HepG2 (cell line): ENCODE measurements around the gene RANBP3. TPM values are rescaled to one million over a fixed set of nuclear protein-coding genes. Genes with fewer than 3 reads are reported as not detected.

Source experiments
- AFF4 ChIP-seq: sonication (generic); formaldehyde crosslinking; IDR thresholded peaks from 2 replicates; pipeline ENCODE4 v1.4.0; 2020; ENCODE audit warnings: missing genetic modification reagents
- ASH2L ChIP-seq: fragments of 300-600, 200-600 bp; sonication (generic); IDR thresholded peaks from 2 replicates; pipeline ENCODE4 v1.7.0; 2017; ENCODE audit warnings: low read depth, mild to moderate bottlenecking, moderate library complexity, mixed read lengths, low read length; ENCODE audit not compliant: insufficient read length
- BATF2 ChIP-seq: sonication (generic); formaldehyde crosslinking; IDR thresholded peaks from 2 replicates; pipeline ENCODE4 v1.8.0; 2022; ENCODE audit warnings: mild to moderate bottlenecking, missing genetic modification reagents, moderate library complexity
- FIP1L1 ChIP-seq: fragments of 200-400 bp; formaldehyde crosslinking; IDR thresholded peaks from 2 replicates; pipeline ENCODE4 v1.6.1; 2018; ENCODE audit warnings: low read depth, mild to moderate bottlenecking, low read length, moderate library complexity, borderline replicate concordance; ENCODE audit not compliant: insufficient read depth
- HNRNPLL ChIP-seq: fragments of 200-400 bp; formaldehyde crosslinking; IDR thresholded peaks from 2 replicates; pipeline ENCODE4 v1.6.1; 2017; ENCODE audit warnings: mild to moderate bottlenecking, low read depth, low read length; ENCODE audit not compliant: poor library complexity, severe bottlenecking
- HOXA7 ChIP-seq: sonication (generic); formaldehyde crosslinking; IDR thresholded peaks from 2 replicates; pipeline ENCODE4 v1.8.1; 2022; ENCODE audit warnings: mild to moderate bottlenecking, missing genetic modification reagents, moderate library complexity
- JDP2 ChIP-seq: sonication (generic); formaldehyde crosslinking; IDR thresholded peaks from 2 replicates; pipeline ENCODE4 v1.8.1; 2022; ENCODE audit warnings: missing genetic modification reagents, borderline replicate concordance
- MTF1 ChIP-seq: sonication (generic); formaldehyde crosslinking; IDR thresholded peaks from 2 replicates; pipeline ENCODE4 v1.5.0; 2020; ENCODE audit warnings: missing genetic modification reagents
- NONO ChIP-seq, 2 experiments: fragments of 450-650 bp in 1 of 2; sonication (generic) in 1 of 2; formaldehyde crosslinking in 1 of 2; IDR thresholded peaks in 1 of 2; conservative IDR thresholded peaks in 1 of 2; 2 replicates each; pipeline versions ENCODE4 v1.6.1 to v1.8.0; 2017 to 2022; ENCODE audit warnings: mild to moderate bottlenecking in 1 of 2, missing genetic modification reagents in 1 of 2, moderate library complexity in 1 of 2
- POGZ ChIP-seq: sonication (generic); formaldehyde crosslinking; IDR thresholded peaks from 2 replicates; pipeline ENCODE4 v1.4.0; 2020; ENCODE audit warnings: mild to moderate bottlenecking, missing genetic modification reagents
- POLR2AphosphoS2 ChIP-seq: IDR thresholded peaks from 2 replicates; pipeline ENCODE4 v1.6.1; 2011; ENCODE audit warnings: low read depth, low read length, improper control_type of control experiment
- POLR2AphosphoS5 ChIP-seq: IDR thresholded peaks from 2 replicates; pipeline ENCODE4 v1.6.1; 2012; ENCODE audit warnings: low read depth, low read length
- SALL1 ChIP-seq: sonication (generic); formaldehyde crosslinking; IDR thresholded peaks from 2 replicates; pipeline ENCODE4 v1.8.0; 2022; ENCODE audit warnings: mild to moderate bottlenecking, missing genetic modification reagents
- TCF12 ChIP-seq, 2 experiments: fragments of 450-650 bp in 1 of 2; sonication (generic) in 1 of 2; formaldehyde crosslinking in 1 of 2; IDR thresholded peaks; 2 replicates each; pipeline versions ENCODE4 v1.6.1 to v1.8.0; 2017 to 2022; ENCODE audit warnings: antibody characterized with exemption in 1 of 2, mild to moderate bottlenecking in 1 of 2, missing genetic modification reagents in 1 of 2, moderate library complexity in 1 of 2
- TFE3 ChIP-seq: IDR thresholded peaks from 2 replicates; pipeline ENCODE4 v1.6.1; 2016
- THAP8 ChIP-seq: sonication (generic); formaldehyde crosslinking; IDR thresholded peaks from 2 replicates; pipeline ENCODE4 v1.5.1; 2020; ENCODE audit warnings: missing genetic modification reagents, mild to moderate bottlenecking, borderline replicate concordance
- U2AF1 ChIP-seq: fragments of 200-400 bp; formaldehyde crosslinking; optimal IDR thresholded peaks from 2 replicates; pipeline ENCODE3; 2017; ENCODE audit warnings: mild to moderate bottlenecking, low read depth, low read length
- ZNF780A ChIP-seq: sonication (generic); formaldehyde crosslinking; IDR thresholded peaks from 2 replicates; pipeline ENCODE4 v1.8.0; 2022; ENCODE audit warnings: mild to moderate bottlenecking, missing genetic modification reagents, moderate library complexity
- polyA plus RNA-seq, 8 experiments: library from polyadenylated mRNA; depleted of rRNA in 3 of 8; stranded (reverse) in 7 of 8; unstranded in 1 of 8; fragments of >200 nt; fragmentation: Illumina TruSeq in 4 of 8; extraction: Trizol in 4 of 8; gene quantifications; 2 replicates each; pipeline versions ENCODE4 v1.2.1 to v1.2.3, GENCODE V29; 2011 to 2016; ENCODE audit warnings: low read depth in 4 of 8, missing spikeins in 1 of 8, mixed read lengths in 1 of 8; ENCODE audit not compliant: insufficient read depth in 1 of 8
- total RNA-seq, 5 experiments: library from RNA; depleted of rRNA; stranded (reverse); fragments of >200 nt; fragmentation: Illumina TruSeq; extraction: Trizol; gene quantifications; 2 replicates each; pipeline ENCODE4 v1.2.3, GENCODE V29; 2016; ENCODE audit warnings: low read depth in 1 of 5

RANBP3 gene
- total and polyA plus RNA-seq, 2 of the 13 experiments (the other 11 are each of a cell fraction or from before 2014, with no cell fraction given): 39.5 to 149 TPM

- TF ChIP-seq POLR2AphosphoS2 (no peak), POLR2AphosphoS5 (no peak), TCF12 (IDR thresholded peaks at IDR 0.05) (no peak), TCF12 (CRISPR knock-in tag; IDR thresholded peaks at IDR 0.05) (no peak), ASH2L (no peak), JDP2 (CRISPR knock-in tag) (no peak), U2AF1 (peak; percentile 52), HNRNPLL (no peak), NONO (IDR thresholded peaks at IDR 0.05) (no peak), NONO (CRISPR knock-in tag; conservative IDR thresholded peaks at IDR 0.05) (no peak), AFF4 (CRISPR knock-in tag) (no peak), THAP8 (CRISPR knock-in tag) (no peak), BATF2 (CRISPR knock-in tag) (no peak), TFE3 (CRISPR knock-in tag) (no peak), MTF1 (CRISPR knock-in tag) (no peak), ZNF780A (CRISPR knock-in tag) (no peak), FIP1L1 (no peak), HOXA7 (no peak), POGZ (CRISPR knock-in tag) (no peak), SALL1 (CRISPR knock-in tag) (peak; percentile 7; the same call in 1 of the 2 replicates)
Measured at GRCh38 chr19:5967994-5968430, 9.9 kb downstream of the RANBP3 start (continued).
